Astrocyte (in vitro differentiated cells and primary cell): Measurements from ENCODE around the gene ZNF385B.

Experiments
- CTCF ChIP-seq: IDR thresholded peaks from 2 replicates; pipeline ENCODE4 v1.5.1; 2011; ENCODE audit warnings: low read depth, mild to moderate bottlenecking, inconsistent platforms, low read length, moderate library complexity; ENCODE audit not compliant: insufficient read depth
- EZH2 ChIP-seq: IDR thresholded peaks from 2 replicates; pipeline ENCODE4 v1.6.1; 2012; ENCODE audit warnings: mild to moderate bottlenecking, low read length, inconsistent platforms; ENCODE audit not compliant: insufficient read depth

GRCh38 chr2:179657068-179657595 is 204.3 kb downstream of the ZNF385B start:
- no peak for TF ChIP-seq CTCF
- TF ChIP-seq EZH2: no peak
